DMS53 (cell line): Measurements from ENCODE around the gene UMAD1.

Experiments used
- DNase-seq: peaks from one replicate; lab custom pipeline; 2025; lab: John Stamatoyannopoulos, UW

The UMAD1 gene

GRCh38 chr7:7829667-7830066 lies 189.1 kb downstream of the UMAD1 start:
- peak; percentile 65 for DNase-seq

GRCh38 chr7:7830122-7830878 lies 189.7 kb downstream of the UMAD1 start:
- peak; percentile 72 for DNase-seq

GRCh38 chr7:7832518-7832917 lies 192.0 kb downstream of the UMAD1 start:
- DNase-seq: no peak

GRCh38 chr7:7834761-7835160 lies 194.2 kb downstream of the UMAD1 start:
- DNase-seq: no peak

- DNase-seq: no peak
Observed at GRCh38 chr7:7841027-7841426, 200.5 kb downstream of the UMAD1 start.

- no peak for DNase-seq
Observed at GRCh38 chr7:7843240-7843639, 202.7 kb downstream of the UMAD1 start.

- no peak for DNase-seq
Observed at GRCh38 chr7:7843972-7844371, 203.4 kb downstream of the UMAD1 start.

- DNase-seq: no peak
Observed at GRCh38 chr7:7848246-7848645, 207.7 kb downstream of the UMAD1 start.

GRCh38 chr7:7848892-7849291 lies 208.3 kb downstream of the UMAD1 start:
- DNase-seq: no peak

- DNase-seq: no peak
Observed at GRCh38 chr7:7850150-7850549, 209.6 kb downstream of the UMAD1 start.

- no peak for DNase-seq
Observed at GRCh38 chr7:7851381-7851780, 210.8 kb downstream of the UMAD1 start.

- DNase-seq: no peak
Observed at GRCh38 chr7:7851991-7852390, 211.4 kb downstream of the UMAD1 start.

- no peak for DNase-seq
Observed at GRCh38 chr7:7857143-7857583, 216.6 kb downstream of the UMAD1 start.

GRCh38 chr7:7858559-7858958 lies 218.0 kb downstream of the UMAD1 start:
- peak; percentile 7 for DNase-seq

GRCh38 chr7:7859411-7859810 lies 218.9 kb downstream of the UMAD1 start:
- DNase-seq: no peak

- peak; percentile 97 for DNase-seq
Observed at GRCh38 chr7:7861211-7861633, 220.7 kb downstream of the UMAD1 start.

- peak; percentile 20 for DNase-seq
Observed at GRCh38 chr7:7862393-7862792, 221.8 kb downstream of the UMAD1 start.

GRCh38 chr7:7867846-7868571 lies 227.5 kb downstream of the UMAD1 start:
- peak; percentile 42 for DNase-seq

- DNase-seq: peak; percentile 45
Observed at GRCh38 chr7:7868572-7868899, 228.0 kb downstream of the UMAD1 start.

- DNase-seq: peak; percentile 70
Observed at GRCh38 chr7:7869036-7869435, 228.5 kb downstream of the UMAD1 start.

- no peak for DNase-seq
Observed at GRCh38 chr7:7869651-7870050, 229.1 kb downstream of the UMAD1 start.

GRCh38 chr7:7870555-7870954 lies 230.0 kb downstream of the UMAD1 start:
- no peak for DNase-seq

GRCh38 chr7:7876419-7876818 lies 235.9 kb downstream of the UMAD1 start:
- no peak for DNase-seq

GRCh38 chr7:7881581-7881980 lies 241.0 kb downstream of the UMAD1 start:
- no peak for DNase-seq
